Measurements from ENCODE around the gene OTX1.

- TF ChIP-seq NFE2L2 (IDR thresholded peaks at IDR 0.05; ENCODE audit: low read depth, low read length) (no peak), MXI1 (IDR thresholded peaks at IDR 0.05; ENCODE audit: borderline replicate concordance, low read depth, low read length) (no peak), CTCF (conservative IDR thresholded peaks at IDR 0.05; ENCODE audit: low read depth, low read length) (no peak), BHLHE40 (IDR thresholded peaks at IDR 0.05; ENCODE audit: low read depth, low read length) (no peak), CEBPB (IDR thresholded peaks at IDR 0.05; ENCODE audit: low read depth, low read length) (no peak), POLR2A (IDR thresholded peaks at IDR 0.05; ENCODE audit: low read depth, low read length) (no peak), MAFK (IDR thresholded peaks at IDR 0.05; ENCODE audit: low read depth, low read length) (no peak), CHD1 (IDR thresholded peaks at IDR 0.05; ENCODE audit: low read depth, low read length) (no peak), MAZ (IDR thresholded peaks at IDR 0.05; ENCODE audit: borderline replicate concordance, low read depth, low read length) (no peak), FOS (IDR thresholded peaks at IDR 0.05; ENCODE audit: low read depth, low read length) (no peak), RFX5 (IDR thresholded peaks at IDR 0.05; ENCODE audit: low read depth, low read length) (no peak), SMC3 (IDR thresholded peaks at IDR 0.05; ENCODE audit: low read depth, low read length) (no peak), USF2 (IDR thresholded peaks at IDR 0.05; ENCODE audit: low read depth, low read length) (no peak), RAD21 (IDR thresholded peaks at IDR 0.05; ENCODE audit: low read length) (no peak)
Observed at GRCh38 chr2:63012541-63012940, 38.1 kb upstream of the OTX1 start.

Measured in IMR-90 (cell line).